Measurements from ENCODE around the gene PLOD2. TPM values are rescaled to one million over a fixed set of nuclear protein-coding genes. Genes with fewer than 3 reads are reported as not detected.

PLOD2 gene
- total and polyA plus RNA-seq, 9 of the 15 experiments (the other 6 are each of a cell fraction or from before 2014, with no cell fraction given) = 0.18 to 1.5 (median 0.58) TPM

GRCh38 chr3:146106986-146107385, 54.0 kb downstream of the PLOD2 start:
- in situ Hi-C loops (cut with MboI) (no loop called here), intact Hi-C loops (cut with micrococcal nuclease) (no loop called here)
- Histone ChIP-seq H3K79me2 (ENCODE audit: control insufficient read depth, insufficient read depth, low read length) (no peaks in the 10 kb centered on the region), H3K36me3 (ENCODE audit: control insufficient read depth, insufficient read depth, low read length) (no peaks in the 10 kb centered on the region), H3K9ac (ENCODE audit: insufficient read depth in 1 of 2, low read depth in 2 of 2, low read length in 2 of 2) (no peak overlapping the region), H3K27me3 (ENCODE audit: control insufficient read depth in 2 of 2, insufficient read depth in 2 of 2, low read length in 2 of 2) (no peaks in the 10 kb centered on the region), H3K4me1 (replicated peaks in 1 of 2; ENCODE audit: control insufficient read depth in 2 of 2, insufficient read depth in 2 of 2, low read length in 2 of 2) (no peaks in the 10 kb centered on the region), H3K4me3 (no peak overlapping the region), H3K4me2 (ENCODE audit: insufficient read depth, low read length) (no peak overlapping the region), H3K27ac (ENCODE audit: extremely low read depth, low read depth, low read length) (no peak overlapping the region), H3K9me1 (ENCODE audit: control insufficient read depth, insufficient read depth, low read length) (no peaks in the 10 kb centered on the region), H2AFZ (ENCODE audit: low read depth, low read length) (no peak overlapping the region), H3K9me3 (replicated peaks; ENCODE audit: control insufficient read depth, insufficient read depth, low read depth, low read length) (no peaks in the 10 kb centered on the region), H4K20me1 (replicated peaks; ENCODE audit: control insufficient read depth, insufficient read depth, low read length) (no peaks in the 10 kb centered on the region)
- FAIRE-seq (no peak), DNase-seq (ENCODE audit: extremely low read depth in 1 of 4, low spot score in 3 of 4) (no peak), ATAC-seq (no peak)
- BruUV-seq (replicated peaks) = no TSS peak
- ChIA-PET CTCF (ENCODE audit: low intra/inter-chr PET ratio) (no interaction called here), POLR2A (no interaction called here)
- TF ChIP-seq ZNF277 (CRISPR knock-in tag; IDR thresholded peaks at IDR 0.05; ENCODE audit: borderline replicate concordance) (no peak), ZNF77 (CRISPR knock-in tag; IDR thresholded peaks at IDR 0.05) (no peak), MXI1 (IDR thresholded peaks at IDR 0.05; ENCODE audit: low read depth, low read length) (no peak), MCM7 (IDR thresholded peaks at IDR 0.05) (no peak), CSDE1 (IDR thresholded peaks at IDR 0.05) (no peak), FOXO4 (CRISPR knock-in tag; IDR thresholded peaks at IDR 0.05) (no peak), IRF1 (CRISPR knock-in tag; IDR thresholded peaks at IDR 0.05; ENCODE audit: borderline replicate concordance) (no peak), TRIM28 (IDR thresholded peaks at IDR 0.05) (no peak), BMI1 (IDR thresholded peaks at IDR 0.05; ENCODE audit: low read length) (no peak), SREBF2 (CRISPR knock-in tag; IDR thresholded peaks at IDR 0.05) (no peak), CBX1 (IDR thresholded peaks at IDR 0.05; ENCODE audit: low read depth) (no peak), RBFOX2 (IDR thresholded peaks at IDR 0.05; ENCODE audit: low read depth, low read length) (no peak), NRF1 (conservative IDR thresholded peaks at IDR 0.05 in 1 of 2, IDR thresholded peaks at IDR 0.05 in 1 of 2) (no peak), KDM5B (IDR thresholded peaks at IDR 0.05; ENCODE audit: insufficient replicate concordance, low read depth, low read length) (no peak), ZBTB34 (CRISPR knock-in tag; IDR thresholded peaks at IDR 0.05) (no peak), XRCC5 (IDR thresholded peaks at IDR 0.05; ENCODE audit: low read depth, low read length) (no peak), L3MBTL2 (IDR thresholded peaks at IDR 0.05) (no peak), EP300 (IDR thresholded peaks at IDR 0.05; ENCODE audit: low read length) (no peak), MTA1 (IDR thresholded peaks at IDR 0.05; ENCODE audit: borderline replicate concordance) (no peak), ELF1 (tag; IDR thresholded peaks at IDR 0.05) (no peak)
- WGBS (ENCODE audit: insufficient coverage, low coverage, missing lambda C conversion rate) = 0% methylated on average over 5 of the region's 5 CpGs
